IMR-90 (cell line): ENCODE measurements around the gene FNDC3B. TPM values are rescaled to one million over a fixed set of nuclear protein-coding genes. Genes with fewer than 3 reads are reported as not detected.

ENCODE experiments used
- ATAC-seq: fragments of 200-7000 bp; cut with Tn5 transposase; 2 replicates; pipeline ENCODE4 v1.9.1; 2020; ENCODE audit warnings: low read depth, mild to moderate bottlenecking, moderate library complexity
- BruUV-seq: library from RNA; stranded (reverse); fragments of 400-500 nt; replicated peaks from 2 replicates; lab custom pipeline; 2021; lab: Mats Ljungman, UMichigan
- CTCF ChIA-PET: fragments of 300-600 bp; formaldehyde crosslinking; extraction: SDS; loops from one replicate; lab custom pipeline; 2021; ENCODE audit warnings: antibody characterized with exemption; lab: Yijun Ruan, JAX
- POLR2A ChIA-PET: fragments of 300-600 bp; sonication (Branson Sonifier 250); formaldehyde crosslinking; loops from one replicate; lab custom pipeline; 2022; ENCODE audit warnings: antibody characterized with exemption; ENCODE audit not compliant: unreplicated experiment; lab: Charles Lee
- DNase-seq: peaks from one replicate; pipeline ENCODE4 v3.0.0; 2013
- H2AFZ ChIP-seq: replicated peaks from 2 replicates; pipeline ENCODE3; 2013; ENCODE audit warnings: low read length, mild to moderate bottlenecking; ENCODE audit not compliant: poor library complexity
- H2AK5ac ChIP-seq: 2 replicates; pipeline ENCODE4 v1.6.1; 2013; ENCODE audit warnings: low read depth, low read length, inconsistent platforms
- H2AK9ac ChIP-seq: replicated peaks from 2 replicates; pipeline ENCODE3; 2013; ENCODE audit warnings: mild to moderate bottlenecking, low read depth, low read length, moderate library complexity; ENCODE audit not compliant: poor library complexity
- H2BK120ac ChIP-seq: 2 replicates; pipeline ENCODE4 v1.6.1; 2013; ENCODE audit warnings: low read depth, low read length, inconsistent platforms
- H2BK15ac ChIP-seq: 3 replicates; pipeline ENCODE4 v1.6.1; 2013; ENCODE audit warnings: low read depth, low read length, inconsistent platforms
- H2BK20ac ChIP-seq: 2 replicates; pipeline ENCODE4 v1.6.1; 2013; ENCODE audit warnings: low read depth, mild to moderate bottlenecking, inconsistent platforms, low read length, moderate library complexity
- H2BK5ac ChIP-seq: 2 replicates; pipeline ENCODE4 v1.6.1; 2013; ENCODE audit warnings: mild to moderate bottlenecking, low read depth, low read length, inconsistent platforms; ENCODE audit not compliant: poor library complexity, severe bottlenecking
- H3K14ac ChIP-seq: replicated peaks from 2 replicates; pipeline ENCODE4 v1.6.1; 2013; ENCODE audit warnings: low read depth, low read length, inconsistent platforms
- H3K18ac ChIP-seq: 2 replicates; pipeline ENCODE4 v1.6.1; 2013; ENCODE audit warnings: low read depth, low read length, control low read depth
- H3K23ac ChIP-seq: 2 replicates; pipeline ENCODE4 v1.6.1; 2013; ENCODE audit warnings: low read depth, low read length, inconsistent platforms
- H3K27ac ChIP-seq: 2 replicates; pipeline ENCODE4 v1.5.1; 2013; ENCODE audit warnings: mild to moderate bottlenecking, control low read depth, low read length; ENCODE audit not compliant: insufficient read depth
- H3K27me3 ChIP-seq: 2 replicates; pipeline ENCODE4 v1.6.1; 2013; ENCODE audit warnings: low read length; ENCODE audit not compliant: control insufficient read depth, insufficient read depth
- H3K36me3 ChIP-seq: 2 replicates; pipeline ENCODE4 v1.6.1; 2013; ENCODE audit warnings: low read length, mixed read lengths; ENCODE audit not compliant: control insufficient read depth, insufficient read depth
- H3K4ac ChIP-seq: 2 replicates; pipeline ENCODE4 v1.6.1; 2013; ENCODE audit warnings: low read depth, low read length, inconsistent platforms
- H3K4me1 ChIP-seq: 2 replicates; pipeline ENCODE4 v1.6.1; 2013; ENCODE audit warnings: low read length, mixed read lengths; ENCODE audit not compliant: control insufficient read depth, insufficient read depth
- H3K4me2 ChIP-seq: 2 replicates; pipeline ENCODE4 v1.6.1; 2013; ENCODE audit warnings: low read depth, mild to moderate bottlenecking, control low read depth, low read length, moderate library complexity
- H3K4me3 ChIP-seq: 2 replicates; pipeline ENCODE4 v1.5.1; 2013; ENCODE audit warnings: low read depth, mild to moderate bottlenecking, control low read depth, low read length, moderate library complexity; ENCODE audit not compliant: insufficient read depth
- H3K56ac ChIP-seq: 2 replicates; pipeline ENCODE4 v1.6.1; 2013; ENCODE audit warnings: low read length, inconsistent platforms; ENCODE audit not compliant: insufficient read depth; ENCODE audit errors: extremely low read depth
- H3K79me1 ChIP-seq, 2 experiments: 2 replicates each; pipeline ENCODE4 v1.6.1; 2013; ENCODE audit warnings: low read length in 2 of 2, inconsistent platforms in 1 of 2, low read depth in 1 of 2
- H3K9ac ChIP-seq: 2 replicates; pipeline ENCODE4 v1.6.1; 2013; ENCODE audit warnings: low read depth, low read length, control low read depth
- H3K9me1 ChIP-seq: 2 replicates; pipeline ENCODE4 v1.6.1; 2013; ENCODE audit warnings: low read length, inconsistent platforms; ENCODE audit not compliant: insufficient read depth
- H3K9me3 ChIP-seq: 2 replicates; pipeline ENCODE4 v1.6.1; 2013; ENCODE audit warnings: low read length; ENCODE audit not compliant: control insufficient read depth, insufficient read depth
- H4K20me1 ChIP-seq: 2 replicates; pipeline ENCODE4 v1.6.1; 2013; ENCODE audit warnings: low read length, inconsistent platforms; ENCODE audit not compliant: insufficient read depth
- H4K5ac ChIP-seq: 2 replicates; pipeline ENCODE4 v1.6.1; 2013; ENCODE audit warnings: mild to moderate bottlenecking, low read depth, low read length, control low read depth
- H4K8ac ChIP-seq, 2 experiments: 2 replicates each; pipeline ENCODE4 v1.6.1; 2013; ENCODE audit warnings: low read depth in 2 of 2, low read length in 2 of 2, control low read depth in 1 of 2, inconsistent platforms in 1 of 2
- H4K91ac ChIP-seq: 2 replicates; pipeline ENCODE4 v1.6.1; 2013; ENCODE audit warnings: low read depth, low read length, inconsistent platforms; ENCODE audit not compliant: insufficient read depth
- BHLHE40 ChIP-seq: fragments of 150-350 bp; IDR thresholded peaks from 2 replicates; pipeline ENCODE4 v1.6.1; 2016; ENCODE audit warnings: mild to moderate bottlenecking, low read depth, low read length
- CEBPB ChIP-seq: IDR thresholded peaks from 2 replicates; pipeline ENCODE4 v1.6.1; 2012; ENCODE audit warnings: low read depth, low read length, improper control_type of control experiment
- ELK1 ChIP-seq: fragments of 150-350 bp; IDR thresholded peaks from 2 replicates; pipeline ENCODE4 v1.6.1; 2016; ENCODE audit warnings: low read depth, mild to moderate bottlenecking, low read length, moderate library complexity, borderline replicate concordance
- FOS ChIP-seq: fragments of 150-350 bp; IDR thresholded peaks from 2 replicates; pipeline ENCODE4 v1.6.1; 2016; ENCODE audit warnings: low read depth, low read length
- MAFK ChIP-seq: IDR thresholded peaks from 2 replicates; pipeline ENCODE4 v1.6.1; 2012; ENCODE audit warnings: low read depth, low read length, improper control_type of control experiment
- POLR2A ChIP-seq: IDR thresholded peaks from 2 replicates; pipeline ENCODE4 v1.6.1; 2012; ENCODE audit warnings: mild to moderate bottlenecking, low read depth, low read length
- RAD21 ChIP-seq: IDR thresholded peaks from 2 replicates; pipeline ENCODE4 v1.6.1; 2012; ENCODE audit warnings: low read length, improper control_type of control experiment
- USF2 ChIP-seq: fragments of 150-350 bp; IDR thresholded peaks from 2 replicates; pipeline ENCODE4 v1.6.1; 2017; ENCODE audit warnings: mild to moderate bottlenecking, antibody characterized with exemption, low read length, low read depth
- whole genome bisulfite sequencing, 2 experiments: methylation state at CpG; one replicate each; pipeline versions ENCODE4 v1.1.5 to v1.1.7; 2013; ENCODE audit warnings: missing lambda C conversion rate in 2 of 2; ENCODE audit not compliant: insufficient read length in 1 of 2; ENCODE audit errors: extremely low coverage in 2 of 2; 5-methylcytosine and 5-hydroxymethylcytosine counted together
- dilution Hi-C: fragments of 300-500 bp; cut with HindIII; formaldehyde crosslinking; loops from one replicate; pipeline ENCODE4 v1.14.3; 2018; ENCODE audit warnings: low sequenced_read_pairs; ENCODE audit not compliant: unreplicated experiment
- in situ Hi-C: fragments of 300-500 bp; cut with MboI; formaldehyde crosslinking; loops from 3 replicates; pipeline ENCODE4 v1.14.3; 2019; ENCODE audit warnings: low sequenced_read_pairs, inconsistent platforms, mixed read lengths
- intact Hi-C: fragments of 100-400 bp; cut with micrococcal nuclease; formaldehyde crosslinking; loops from 2 replicates; pipeline ENCODE4 v1.10.0; 2022
- polyA plus RNA-seq, 3 experiments: library from polyadenylated mRNA; depleted of rRNA; stranded (reverse); fragments of >200 nt; gene quantifications; 2 replicates each; pipeline ENCODE4 v1.2.3, GENCODE V29; 2012; ENCODE audit warnings: low replicate concordance in 1 of 3
- total RNA-seq: library from RNA; depleted of rRNA; stranded (reverse); fragments of >200 nt; gene quantifications from 2 replicates; pipeline ENCODE4 v1.2.3, GENCODE V29; 2012
- TF ChIP-seq, protein P1 (sequence below): conservative IDR thresholded peaks from 2 replicates; pipeline ENCODE4 v1.5.1; 2012; ENCODE audit warnings: mild to moderate bottlenecking, low read depth, low read length, improper control_type of control experiment

Gene FNDC3B
- total and polyA plus RNA-seq, 2 of the 4 experiments (the other 2 are of a cell fraction) = 23.9 to 150 TPM

DNA sequence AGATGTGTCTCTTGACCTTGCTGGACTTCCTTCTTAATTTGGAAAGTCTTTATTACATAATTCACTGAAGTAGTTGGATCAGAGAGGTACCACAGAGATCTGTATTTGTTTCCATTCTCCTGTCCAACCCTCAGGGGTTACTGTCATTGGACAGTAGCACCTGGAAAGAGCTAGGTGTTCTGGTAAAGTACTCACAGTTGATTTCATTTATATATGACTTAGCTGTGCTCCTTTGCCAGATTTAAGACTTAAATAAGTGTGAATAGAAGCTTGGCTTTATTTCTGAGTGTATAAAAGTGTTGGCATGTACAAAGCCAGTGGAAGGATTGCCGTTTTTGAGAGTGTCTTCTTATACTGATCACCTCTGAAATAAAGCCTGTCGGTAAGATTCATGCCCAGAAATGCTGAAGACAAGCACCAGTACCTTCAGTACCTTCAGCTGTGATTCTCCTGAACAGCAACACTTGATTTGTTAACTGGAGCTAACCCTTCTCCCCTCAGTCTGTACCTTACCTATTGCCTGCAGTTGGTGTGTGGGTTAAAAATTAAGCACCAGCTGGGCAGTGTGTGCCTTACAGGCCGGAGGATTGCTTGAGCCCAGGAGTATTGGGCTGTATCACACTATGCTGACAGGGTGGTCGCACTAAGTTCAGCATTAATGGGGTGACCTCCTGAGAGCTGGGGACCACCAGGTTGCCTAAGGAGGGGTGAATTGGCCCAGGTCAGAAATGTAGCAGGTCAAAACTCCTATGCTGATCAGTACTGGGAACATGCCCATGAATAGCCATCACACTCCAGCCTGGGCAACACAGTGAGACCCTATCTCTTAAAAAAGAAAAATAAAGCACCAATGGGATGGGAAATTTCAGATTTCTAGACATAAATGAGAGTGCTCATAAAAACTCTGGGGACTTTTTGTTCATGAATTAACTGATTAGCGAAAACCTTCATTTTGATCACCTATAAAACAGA is 197.7 kb downstream of the FNDC3B start (continued):
- TF ChIP-seq USF2 = no peak

GRCh38 chr3:172238188-172238587 is 198.8 kb downstream of the FNDC3B start:
- no peak overlapping the region for H2BK20ac ChIP-seq
- H3K4me3 ChIP-seq = no peak overlapping the region
- H3K14ac ChIP-seq = no peak overlapping the region
- H3K18ac ChIP-seq = no peak overlapping the region
- H3K36me3 ChIP-seq = peaks cover 21% of the 10 kb centered on the region
- H3K23ac ChIP-seq = no peak overlapping the region
- H2BK120ac ChIP-seq = no peak overlapping the region
- no peaks in the 10 kb centered on the region for H3K27me3 ChIP-seq
- H3K9ac ChIP-seq = no peak overlapping the region
- intact Hi-C loops (no loop called here), dilution Hi-C loops (no loop called here), in situ Hi-C loops (no loop called here)
- H3K4me1 ChIP-seq = peaks cover 2% of the 10 kb centered on the region; the same call in 1 of the 2 replicates
- no peak for TF ChIP-seq FOS
- no peak for TF ChIP-seq ELK1
- TF ChIP-seq, protein P1, sequence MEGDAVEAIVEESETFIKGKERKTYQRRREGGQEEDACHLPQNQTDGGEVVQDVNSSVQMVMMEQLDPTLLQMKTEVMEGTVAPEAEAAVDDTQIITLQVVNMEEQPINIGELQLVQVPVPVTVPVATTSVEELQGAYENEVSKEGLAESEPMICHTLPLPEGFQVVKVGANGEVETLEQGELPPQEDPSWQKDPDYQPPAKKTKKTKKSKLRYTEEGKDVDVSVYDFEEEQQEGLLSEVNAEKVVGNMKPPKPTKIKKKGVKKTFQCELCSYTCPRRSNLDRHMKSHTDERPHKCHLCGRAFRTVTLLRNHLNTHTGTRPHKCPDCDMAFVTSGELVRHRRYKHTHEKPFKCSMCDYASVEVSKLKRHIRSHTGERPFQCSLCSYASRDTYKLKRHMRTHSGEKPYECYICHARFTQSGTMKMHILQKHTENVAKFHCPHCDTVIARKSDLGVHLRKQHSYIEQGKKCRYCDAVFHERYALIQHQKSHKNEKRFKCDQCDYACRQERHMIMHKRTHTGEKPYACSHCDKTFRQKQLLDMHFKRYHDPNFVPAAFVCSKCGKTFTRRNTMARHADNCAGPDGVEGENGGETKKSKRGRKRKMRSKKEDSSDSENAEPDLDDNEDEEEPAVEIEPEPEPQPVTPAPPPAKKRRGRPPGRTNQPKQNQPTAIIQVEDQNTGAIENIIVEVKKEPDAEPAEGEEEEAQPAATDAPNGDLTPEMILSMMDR = no peak
- no peak for TF ChIP-seq MAFK
- no peak for TF ChIP-seq RAD21
- no peak for TF ChIP-seq CEBPB
- no peak for TF ChIP-seq POLR2A
- TF ChIP-seq BHLHE40 = no peak
- no peak for TF ChIP-seq USF2
- H3K27ac ChIP-seq = no peak overlapping the region
- no TSS peak for BruUV-seq
- no peak overlapping the region for H3K4me2 ChIP-seq
- no CpG with 5 or more reads among the region's 4 CpGs for WGBS, 2 experiments
- peaks cover 16% of the 10 kb centered on the region for H3K9me1 ChIP-seq
- H3K4ac ChIP-seq = no peak overlapping the region
- H4K20me1 ChIP-seq = peaks cover 52% of the 10 kb centered on the region; the same call in 1 of the 2 replicates
- H2AK9ac ChIP-seq = no peak overlapping the region
- no peak overlapping the region for H4K5ac ChIP-seq
- H4K8ac ChIP-seq = no peak overlapping the region
- H4K91ac ChIP-seq = no peak overlapping the region
- ATAC-seq = no peak
- ChIA-PET CTCF (interaction anchor here (1.2 kb wide), 1 partner anchor 10 kb away, joined by 4 read pairs; no protein-coding TSS in a partner anchor), POLR2A (no interaction called here)
- peaks cover 5% of the 10 kb centered on the region for H3K9me3 ChIP-seq
- H3K79me1 ChIP-seq = peaks cover 54 to 84% of the 10 kb centered on the region in 2 experiments
- no peak overlapping the region for H2AFZ ChIP-seq
- no peak overlapping the region for H2BK15ac ChIP-seq
- no peak overlapping the region for H2AK5ac ChIP-seq
- no peak overlapping the region for H2BK5ac ChIP-seq
- DNase-seq = no peak
- no peak overlapping the region for H3K56ac ChIP-seq
